HG03039 (cell line): Measurements from ENCODE around the gene MYOCD.

Experiments
- ATAC-seq: cut with Tn5 transposase; IDR thresholded peaks from one replicate; pipeline ENCODE4 v1.9.1; 2021; ENCODE audit warnings: mild to moderate bottlenecking, moderate library complexity; ENCODE audit not compliant: unreplicated experiment

Gene MYOCD

DNA sequence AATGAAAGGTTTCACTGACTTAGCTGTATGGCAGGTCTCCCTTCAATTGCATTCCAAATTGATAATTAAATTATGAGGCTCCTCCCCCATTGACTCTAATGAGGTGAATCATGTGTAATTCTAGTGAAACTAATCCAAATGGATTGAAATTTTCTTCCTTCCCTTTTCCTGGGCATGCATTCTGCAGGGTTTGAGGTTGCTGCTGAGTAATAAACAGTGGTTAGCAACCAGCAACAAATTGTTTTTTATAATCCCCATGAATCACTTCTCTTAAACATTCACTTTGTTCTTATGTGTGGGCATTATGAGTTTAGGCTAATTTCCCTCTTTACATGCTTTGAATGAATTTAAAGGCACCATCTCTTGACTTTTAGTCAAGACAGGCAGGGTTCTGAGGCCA, 43.4 kb downstream of the MYOCD start:
- ATAC-seq, result no peak

DNA sequence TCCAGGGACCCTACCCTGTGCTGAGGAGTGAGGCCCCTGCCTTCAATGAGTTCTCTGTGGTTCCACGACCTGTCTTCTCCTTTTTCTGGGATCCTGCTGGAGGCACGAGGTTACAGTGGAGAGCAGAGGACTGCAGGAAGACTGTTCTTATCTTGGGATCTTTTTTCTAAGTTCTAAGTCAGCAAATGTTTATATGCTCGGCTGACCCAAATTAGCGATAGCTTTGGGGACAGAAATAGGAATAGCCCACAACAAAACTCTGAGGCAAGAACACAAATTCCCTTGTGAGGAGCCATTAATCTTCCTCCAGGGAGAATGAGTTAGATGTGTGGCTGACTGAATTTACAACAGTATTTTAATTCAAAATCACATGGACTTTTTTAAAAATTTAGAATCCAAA, 46.7 kb downstream of the MYOCD start:
- no peak for ATAC-seq

DNA sequence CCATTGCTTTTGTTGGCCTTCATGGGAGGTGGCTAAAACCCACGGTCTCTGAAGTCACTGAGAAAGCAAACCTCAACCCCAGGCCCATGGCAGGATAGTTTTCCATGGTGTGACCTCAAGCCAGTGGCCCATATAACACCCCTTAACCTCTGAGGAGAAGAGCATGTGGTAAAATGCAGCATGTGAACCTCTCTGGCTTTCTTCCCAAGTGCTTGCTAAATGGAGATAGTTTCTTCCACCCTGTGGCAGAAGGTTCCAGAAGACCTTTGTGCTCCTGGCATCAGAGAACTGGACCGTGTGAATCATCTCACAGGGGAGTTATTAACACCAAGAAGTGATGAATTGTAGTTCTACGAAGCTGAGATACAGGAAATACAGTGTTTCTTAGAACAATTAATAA, 47.3 kb downstream of the MYOCD start:
- ATAC-seq, result no peak

DNA sequence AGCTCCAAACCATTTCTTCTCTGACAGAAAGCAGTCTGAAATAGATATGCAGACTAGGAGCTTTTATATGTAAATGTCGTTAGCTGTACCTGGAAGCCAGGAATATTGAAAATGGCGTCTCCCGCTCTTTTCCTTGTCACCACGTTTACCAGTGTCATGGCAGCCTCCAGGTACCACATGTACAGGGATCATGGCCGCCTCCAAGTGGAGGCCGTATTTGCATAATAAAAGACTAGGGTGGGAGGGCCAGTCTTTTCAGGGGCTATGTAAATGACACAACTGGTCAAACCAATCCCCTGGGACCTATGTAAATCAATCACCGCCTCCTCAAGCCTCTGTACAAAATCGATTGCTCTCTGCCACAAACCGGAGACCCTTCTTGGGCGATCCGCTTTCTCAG, 54.3 kb downstream of the MYOCD start:
- no peak for ATAC-seq

- no peak for ATAC-seq
Measured at GRCh38 chr17:12721581-12721980, 55.9 kb downstream of the MYOCD start.

DNA sequence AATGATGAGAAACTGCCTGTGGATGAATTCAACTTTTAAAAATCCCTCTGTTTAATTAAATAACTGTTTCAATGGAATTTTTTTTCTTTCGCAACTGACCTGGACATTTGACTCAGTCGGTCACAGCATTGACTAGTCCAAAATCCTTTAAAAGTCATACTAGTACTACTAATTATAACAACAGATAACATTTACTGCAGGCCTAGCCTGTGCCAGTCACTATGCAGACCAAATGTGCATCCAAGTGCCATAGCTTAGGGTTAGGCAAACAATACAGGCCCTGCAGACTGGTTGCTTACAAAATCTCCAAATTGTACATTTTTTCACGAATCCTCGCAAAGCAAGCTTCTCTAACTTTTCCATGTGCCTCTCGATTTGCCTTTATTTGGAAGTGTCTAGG, 56.6 kb downstream of the MYOCD start:
- no peak for ATAC-seq

GRCh38 chr17:12726131-12726530, 60.4 kb downstream of the MYOCD start:
- ATAC-seq, result no peak

- ATAC-seq, result no peak
Measured at GRCh38 chr17:12727076-12727760, 61.5 kb downstream of the MYOCD start.

GRCh38 chr17:12727881-12728280, 62.2 kb downstream of the MYOCD start:
- no peak for ATAC-seq

GRCh38 chr17:12729086-12729485, 63.4 kb downstream of the MYOCD start:
- no peak for ATAC-seq

GRCh38 chr17:12730421-12730820, 64.7 kb downstream of the MYOCD start:
- ATAC-seq, result no peak

GRCh38 chr17:12730931-12731521, 65.3 kb downstream of the MYOCD start:
- no peak for ATAC-seq

DNA sequence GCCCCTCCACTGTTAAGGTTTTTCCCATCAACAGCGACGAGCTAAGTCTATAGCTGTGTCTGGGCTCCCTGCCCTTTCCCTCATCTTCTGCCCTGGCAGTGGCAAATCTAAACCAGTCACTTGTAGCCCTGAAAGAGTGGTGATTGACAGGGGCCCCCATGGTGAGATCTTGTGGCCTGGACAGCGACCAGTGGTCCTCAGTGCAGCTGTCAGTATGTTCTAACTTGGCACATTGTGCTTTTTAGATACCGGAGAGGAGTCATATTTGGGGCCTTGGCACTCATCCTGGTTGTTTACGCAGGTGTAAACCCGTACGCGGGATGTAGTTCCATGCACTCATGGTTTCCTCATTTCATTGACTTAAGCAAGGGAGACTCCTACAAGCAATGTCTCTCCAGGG, 66.1 kb downstream of the MYOCD start:
- ATAC-seq, result no peak

GRCh38 chr17:12732366-12732765, 66.7 kb downstream of the MYOCD start:
- ATAC-seq, result no peak

GRCh38 chr17:12734926-12735325, 69.2 kb downstream of the MYOCD start:
- no peak for ATAC-seq

DNA sequence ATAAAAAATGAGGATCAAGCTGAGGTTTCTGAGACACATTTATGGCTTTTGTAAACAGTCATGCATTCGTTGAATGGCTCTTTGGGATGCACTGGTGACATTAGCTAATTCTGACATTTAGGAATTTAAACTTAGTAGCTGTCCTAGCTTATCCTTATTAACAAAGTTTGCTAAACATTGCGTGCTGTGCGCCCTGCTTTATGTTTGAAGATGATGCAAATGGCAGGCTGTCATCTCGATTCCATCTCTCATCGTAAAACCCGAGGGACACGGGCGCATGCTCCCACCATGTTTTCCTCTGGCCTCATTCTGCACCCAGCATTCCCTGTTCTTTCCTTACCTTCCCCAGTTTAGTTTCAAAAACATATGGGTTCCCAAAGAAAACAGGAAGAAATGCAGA, 69.8 kb downstream of the MYOCD start:
- ATAC-seq, result no peak

DNA sequence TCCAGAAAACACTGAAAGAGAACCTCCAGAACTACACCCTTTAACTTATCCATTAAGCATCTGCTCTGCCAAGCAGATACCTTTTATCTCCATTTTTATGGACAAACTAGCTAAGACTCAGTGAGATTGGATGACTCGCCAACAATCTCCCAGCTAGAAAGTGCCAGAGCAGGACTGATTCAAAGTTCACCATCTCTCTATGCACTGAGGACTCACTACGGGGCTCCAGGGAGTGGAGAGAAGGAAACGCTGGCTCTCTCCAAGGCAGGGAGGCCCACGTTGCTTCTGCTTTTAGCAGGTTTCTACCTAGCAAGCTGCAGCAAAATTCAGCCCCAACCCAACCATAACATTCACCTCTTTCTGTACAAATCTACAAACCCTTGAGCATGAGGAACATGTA, 70.8 kb downstream of the MYOCD start:
- no peak for ATAC-seq

DNA sequence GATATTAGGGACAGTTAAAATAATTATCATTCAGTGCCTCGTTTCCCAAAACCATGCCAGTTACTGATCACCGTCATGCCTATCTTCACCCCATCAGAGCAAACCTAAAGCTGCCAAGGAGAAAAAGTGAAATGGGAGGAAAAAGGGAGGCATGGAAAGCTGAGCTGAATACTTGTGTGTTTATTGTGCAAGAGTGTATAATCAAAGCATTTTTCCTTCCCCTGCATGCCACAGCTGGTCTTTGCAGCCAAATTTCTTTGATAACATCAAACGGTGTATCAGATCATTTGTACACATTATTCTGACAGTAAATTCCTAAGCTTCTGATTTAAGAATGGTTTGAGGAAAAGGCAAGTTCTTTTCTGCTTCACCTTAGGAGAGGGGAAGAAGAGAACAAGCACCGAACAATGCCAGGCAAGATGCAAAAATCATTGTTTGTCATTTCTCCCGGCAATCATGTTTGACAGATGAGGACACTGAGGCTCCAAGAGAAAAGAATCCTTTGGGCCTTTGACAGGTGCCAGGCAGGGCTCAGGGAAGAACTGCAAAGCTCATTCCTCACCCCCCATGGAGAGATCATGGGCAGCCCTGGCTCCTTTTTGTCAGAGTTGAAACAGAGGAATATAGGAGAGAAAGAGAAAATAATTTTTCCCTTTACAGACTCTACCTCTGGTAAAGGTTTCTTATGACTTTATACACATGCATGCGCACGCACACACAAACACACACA, 72.2 kb downstream of the MYOCD start:
- ATAC-seq, result no peak

DNA sequence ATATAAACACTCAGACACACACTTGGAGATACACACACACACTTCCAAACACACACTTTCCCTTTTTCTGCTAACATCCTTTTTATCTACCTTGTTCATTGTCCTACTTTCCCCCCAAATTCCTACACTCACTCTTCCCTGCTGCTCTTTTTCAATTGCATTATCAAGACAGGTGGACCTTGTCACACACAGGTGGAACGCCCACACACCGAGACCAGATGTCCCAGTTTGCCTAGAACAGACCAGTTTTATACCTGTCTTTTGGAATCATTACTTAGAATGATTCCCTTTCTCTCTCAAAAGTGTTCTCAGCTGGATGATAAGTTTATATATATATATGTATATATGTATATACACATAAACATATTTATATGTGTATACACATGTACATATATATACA, 72.9 kb downstream of the MYOCD start:
- ATAC-seq, result no peak

DNA sequence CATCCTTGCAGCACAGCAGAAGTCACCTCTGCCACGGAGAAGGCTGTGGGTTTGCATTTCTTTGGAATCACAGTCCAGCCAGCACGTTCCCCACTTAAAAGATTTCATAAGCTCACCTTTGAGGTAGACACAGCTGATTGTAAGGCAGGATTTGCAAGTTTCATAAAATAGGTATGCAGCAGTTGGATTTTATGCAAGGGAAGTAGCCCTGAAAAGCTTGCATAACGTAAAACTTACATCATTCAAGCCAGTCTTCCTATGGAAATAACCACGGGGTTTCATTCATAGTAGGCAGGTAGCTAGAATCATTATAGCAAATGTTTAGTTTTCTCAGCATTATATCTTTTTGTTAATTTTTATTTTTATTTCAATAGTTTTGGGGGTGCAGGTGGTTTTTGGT, 73.8 kb downstream of the MYOCD start:
- ATAC-seq, result no peak

GRCh38 chr17:12743046-12743445, 77.4 kb downstream of the MYOCD start:
- ATAC-seq, result no peak

DNA sequence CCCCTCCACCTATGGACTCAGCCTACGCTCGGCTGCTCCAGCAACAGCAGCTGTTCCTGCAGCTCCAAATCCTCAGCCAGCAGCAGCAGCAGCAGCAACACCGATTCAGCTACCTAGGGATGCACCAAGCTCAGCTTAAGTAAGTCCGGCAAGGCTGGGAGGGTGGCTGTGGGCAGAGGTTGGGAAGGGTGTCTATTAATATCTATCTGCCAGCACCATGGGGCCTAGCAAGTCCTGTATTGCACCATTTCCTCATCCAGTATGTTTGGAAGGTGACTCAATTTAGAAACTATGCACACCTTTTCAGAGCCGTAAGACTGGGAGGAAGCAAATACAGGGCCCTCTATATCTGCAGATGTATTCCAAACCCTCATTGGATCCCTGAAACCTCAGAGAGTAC, 78.6 kb downstream of the MYOCD start:
- no peak for ATAC-seq
